K562 (cell line): ENCODE results near the gene PIK3CD. TPM values are rescaled to one million over a fixed set of nuclear protein-coding genes. Genes with fewer than 3 reads are reported as not detected.

ENCODE experiments used
- BMI1 ChIP-seq: fragments of 150-350 bp; IDR thresholded peaks from 2 replicates; pipeline ENCODE4 v1.6.1; 2014; ENCODE audit warnings: low read length
- CREB1 ChIP-seq, 2 experiments: sonication (generic) in 1 of 2; formaldehyde crosslinking in 1 of 2; IDR thresholded peaks; 2 replicates each; pipeline versions ENCODE4 v1.6.1 to v1.8.0; 2012 to 2022; ENCODE audit warnings: inconsistent platforms in 1 of 2, mild to moderate bottlenecking in 1 of 2, missing genetic modification reagents in 1 of 2, moderate library complexity in 1 of 2
- ETV6 ChIP-seq, 3 experiments: fragments of 150-350 bp in 1 of 3; sonication (generic) in 1 of 3; formaldehyde crosslinking in 1 of 3; IDR thresholded peaks; 2 replicates each; pipeline versions ENCODE4 v1.6.1 to v1.8.0; 2014 to 2022; ENCODE audit warnings: borderline replicate concordance in 2 of 3, low read depth in 2 of 3, antibody characterized with exemption in 1 of 3, low read length in 1 of 3, mild to moderate bottlenecking in 1 of 3, missing genetic modification reagents in 1 of 3
- MAFK ChIP-seq: IDR thresholded peaks from 2 replicates; pipeline ENCODE4 v1.6.1; 2011; ENCODE audit warnings: low read length, improper control_type of control experiment
- MEIS2 ChIP-seq: fragments of 450-650 bp; IDR thresholded peaks from 2 replicates; pipeline ENCODE4 v1.6.1; 2014; ENCODE audit warnings: mild to moderate bottlenecking; ENCODE audit not compliant: partially characterized antibody
- MYC ChIP-seq, 2 experiments: fragments of 250-450 bp in 1 of 2; sonication (Bioruptor Pico) in 1 of 2; IDR thresholded peaks; 2 replicates each; pipeline versions ENCODE4 v1.5.1 to v1.6.1; 2012 to 2021; ENCODE audit warnings: low read depth in 2 of 2, borderline replicate concordance in 1 of 2, improper control_type of control experiment in 1 of 2, low read length in 1 of 2, mild to moderate bottlenecking in 1 of 2, moderate library complexity in 1 of 2
- NFATC3 ChIP-seq: fragments of 450-650 bp; IDR thresholded peaks from 2 replicates; pipeline ENCODE4 v1.6.1; 2017; ENCODE audit warnings: mild to moderate bottlenecking
- NR4A1 ChIP-seq, 2 experiments: fragments of 250-450 bp in 1 of 2; fragments of 450-650 bp in 1 of 2; sonication (Bioruptor Pico) in 1 of 2; IDR thresholded peaks; 2 replicates each; pipeline versions ENCODE4 v1.4.0 to v1.6.1; 2016 to 2020; ENCODE audit warnings: mild to moderate bottlenecking in 2 of 2, missing compliant biosample characterization in 1 of 2, missing genetic modification characterization in 1 of 2, moderate library complexity in 1 of 2
- RBBP5 ChIP-seq: fragments of 200-600 bp; sonication (generic); IDR thresholded peaks from 2 replicates; pipeline ENCODE4 v1.6.1; 2012; ENCODE audit warnings: borderline replicate concordance, mild to moderate bottlenecking, low read length, control low read depth, inconsistent platforms; ENCODE audit not compliant: insufficient read depth, poor library complexity, severe bottlenecking
- TEAD1 ChIP-seq, 2 experiments: fragments of 450-650 bp in 1 of 2; sonication (generic) in 1 of 2; formaldehyde crosslinking; IDR thresholded peaks; 2 replicates each; pipeline versions ENCODE4 v1.4.0 to v1.8.0; 2020 to 2022; ENCODE audit warnings: mild to moderate bottlenecking in 2 of 2, missing genetic modification reagents in 1 of 2
- ZKSCAN1 ChIP-seq: fragments of 150-350 bp; IDR thresholded peaks from 2 replicates; pipeline ENCODE4 v1.6.1; 2016; ENCODE audit warnings: low read depth, low read length
- ZNF384 ChIP-seq: IDR thresholded peaks from 2 replicates; pipeline ENCODE4 v1.6.1; 2012; ENCODE audit warnings: low read depth, low read length, improper control_type of control experiment
- ZNF561 ChIP-seq: fragments of 450-650 bp; formaldehyde crosslinking; conservative IDR thresholded peaks from 2 replicates; pipeline ENCODE4 v1.4.0; 2020; ENCODE audit warnings: mild to moderate bottlenecking, moderate library complexity
- polyA plus RNA-seq, 8 experiments: library from polyadenylated mRNA; depleted of rRNA in 4 of 8; stranded (reverse) in 5 of 8; unstranded in 3 of 8; fragments of >200 nt; fragmentation: Nextera tagmentation in 2 of 8; fragmentation: Illumina TruSeq in 1 of 8; extraction: Ambion mirVana in 2 of 8; extraction: Trizol in 1 of 8; gene quantifications; 2 replicates each; pipeline versions ENCODE4 v1.2.1 to v1.2.3, GENCODE V29; 2011 to 2014; ENCODE audit warnings: inconsistent platforms in 1 of 8, missing spikeins in 1 of 8
- total RNA-seq, 7 experiments: library from RNA; depleted of rRNA in 6 of 7; stranded (reverse); fragments of >200 nt in 6 of 7; fragmentation: Illumina TruSeq in 2 of 7; extraction: Trizol in 2 of 7; gene quantifications; 2 replicates each; pipeline versions ENCODE4 v1.2.1 to v1.2.3, GENCODE V29; 2011 to 2021; ENCODE audit warnings: low replicate concordance in 1 of 7
- TF ChIP-seq, protein P1 (sequence below): fragments of 200-800 bp; sonication (Bioruptor generic); IDR thresholded peaks from 2 replicates; pipeline ENCODE4 v1.6.1; 2017; ENCODE audit warnings: missing genetic modification characterization, missing compliant biosample characterization
- TF ChIP-seq, protein P2 (sequence below): fragments of 250-450 bp; sonication (Bioruptor Pico); IDR thresholded peaks from 2 replicates; pipeline ENCODE4 v1.4.0; 2020
- TF ChIP-seq, protein P3 (sequence below): fragments of 450-650 bp; conservative IDR thresholded peaks from 2 replicates; pipeline ENCODE4 v1.6.1; 2016; ENCODE audit warnings: missing genetic modification characterization, low read depth, mild to moderate bottlenecking, missing compliant biosample characterization, moderate library complexity

PIK3CD gene
- total and polyA plus RNA-seq, 9 of the 15 experiments (the other 6 are each of a cell fraction or from before 2014, with no cell fraction given): 1.8 to 20.8 (median 7.2) TPM

DNA sequence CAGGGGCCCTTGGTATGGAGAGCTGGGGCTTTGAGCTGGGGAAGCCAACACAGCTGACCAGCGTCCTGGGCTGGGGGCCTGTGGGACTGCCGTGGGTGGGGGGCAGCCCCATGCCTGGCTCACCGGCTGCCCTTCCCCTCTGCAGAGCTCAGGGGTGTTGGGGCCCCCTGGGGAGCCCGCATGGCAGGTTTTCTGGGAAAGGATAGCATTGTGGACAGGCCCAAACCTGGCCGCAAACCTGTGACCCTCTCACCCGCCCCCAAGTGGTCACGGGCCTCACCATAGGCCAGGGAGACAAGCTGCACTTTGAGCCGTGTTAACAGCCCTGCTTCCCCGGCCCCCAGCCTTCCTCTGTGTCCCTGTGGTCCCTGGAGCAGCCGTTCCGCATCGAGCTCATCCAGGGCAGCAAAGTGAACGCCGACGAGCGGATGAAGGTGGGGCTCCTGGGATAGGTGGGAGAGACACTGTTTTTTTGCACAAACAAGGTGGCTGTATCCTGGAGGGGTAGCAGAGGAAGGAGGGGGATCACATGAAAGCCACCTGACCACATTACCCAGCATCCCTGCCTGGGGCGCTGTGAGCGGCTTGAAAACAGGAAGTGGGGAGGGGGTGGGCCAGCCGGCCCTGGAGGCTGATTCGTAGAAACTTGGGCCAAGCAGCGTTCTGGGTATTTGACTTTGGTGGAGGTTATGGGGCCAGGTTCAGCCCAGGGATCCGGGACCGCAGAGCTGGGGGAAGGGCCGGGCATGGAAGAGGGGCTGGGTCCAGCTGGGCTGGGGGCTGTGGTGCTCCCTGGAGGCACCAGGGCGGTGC, 65.9 kb downstream of the PIK3CD start (continued):
- TF ChIP-seq NR4A1 (CRISPR knock-in tag; IDR thresholded peaks at IDR 0.05) (0 out of 2 replicates have a peak, but pooled peaks have one; percentile 47), NR4A1 (tag; IDR thresholded peaks at IDR 0.05) (peak; percentile 73), ZKSCAN1 (no peak), NFATC3 (no peak), MYC (IDR thresholded peaks at IDR 0.05; ENCODE audit: low read depth, low read length) (peak; percentile 90), MYC (CRISPR knock-in tag; IDR thresholded peaks at IDR 0.05; ENCODE audit: borderline replicate concordance, low read depth) (peak; percentile 87; the same call in 1 of the 2 replicates), TEAD1 (CRISPR knock-in tag; IDR thresholded peaks at IDR 0.05) (peak in 1 of 2 experiments; percentile 59; a peak in 1 of 4 replicates), MAFK (peak; percentile 8; the same call in 1 of the 2 replicates), ZNF561 (CRISPR knock-in tag) (0 out of 2 replicates have a peak, but pooled peaks have one; percentile 65), MEIS2 (no peak), CREB1 (IDR thresholded peaks at IDR 0.05) (no peak), CREB1 (CRISPR knock-in tag; IDR thresholded peaks at IDR 0.05) (peak; percentile 41; the same call in 1 of the 2 replicates), BMI1 (no peak), RBBP5 (peak; percentile 51), ETV6 (IDR thresholded peaks at IDR 0.05; ENCODE audit: borderline replicate concordance in 1 of 2, low read depth in 2 of 2, low read length in 1 of 2) (0 out of 4 replicates have a peak, but pooled peaks of 1 of the 2 experiments have one; percentile 23), ETV6 (CRISPR knock-in tag; IDR thresholded peaks at IDR 0.05; ENCODE audit: borderline replicate concordance) (no peak), ZNF384 (peak; percentile 45; the same call in 1 of the 2 replicates)
- TF ChIP-seq, protein P1, sequence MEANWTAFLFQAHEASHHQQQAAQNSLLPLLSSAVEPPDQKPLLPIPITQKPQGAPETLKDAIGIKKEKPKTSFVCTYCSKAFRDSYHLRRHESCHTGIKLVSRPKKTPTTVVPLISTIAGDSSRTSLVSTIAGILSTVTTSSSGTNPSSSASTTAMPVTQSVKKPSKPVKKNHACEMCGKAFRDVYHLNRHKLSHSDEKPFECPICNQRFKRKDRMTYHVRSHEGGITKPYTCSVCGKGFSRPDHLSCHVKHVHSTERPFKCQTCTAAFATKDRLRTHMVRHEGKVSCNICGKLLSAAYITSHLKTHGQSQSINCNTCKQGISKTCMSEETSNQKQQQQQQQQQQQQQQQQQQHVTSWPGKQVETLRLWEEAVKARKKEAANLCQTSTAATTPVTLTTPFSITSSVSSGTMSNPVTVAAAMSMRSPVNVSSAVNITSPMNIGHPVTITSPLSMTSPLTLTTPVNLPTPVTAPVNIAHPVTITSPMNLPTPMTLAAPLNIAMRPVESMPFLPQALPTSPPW (CRISPR knock-in tag): peak; percentile 97
- TF ChIP-seq, protein P2, sequence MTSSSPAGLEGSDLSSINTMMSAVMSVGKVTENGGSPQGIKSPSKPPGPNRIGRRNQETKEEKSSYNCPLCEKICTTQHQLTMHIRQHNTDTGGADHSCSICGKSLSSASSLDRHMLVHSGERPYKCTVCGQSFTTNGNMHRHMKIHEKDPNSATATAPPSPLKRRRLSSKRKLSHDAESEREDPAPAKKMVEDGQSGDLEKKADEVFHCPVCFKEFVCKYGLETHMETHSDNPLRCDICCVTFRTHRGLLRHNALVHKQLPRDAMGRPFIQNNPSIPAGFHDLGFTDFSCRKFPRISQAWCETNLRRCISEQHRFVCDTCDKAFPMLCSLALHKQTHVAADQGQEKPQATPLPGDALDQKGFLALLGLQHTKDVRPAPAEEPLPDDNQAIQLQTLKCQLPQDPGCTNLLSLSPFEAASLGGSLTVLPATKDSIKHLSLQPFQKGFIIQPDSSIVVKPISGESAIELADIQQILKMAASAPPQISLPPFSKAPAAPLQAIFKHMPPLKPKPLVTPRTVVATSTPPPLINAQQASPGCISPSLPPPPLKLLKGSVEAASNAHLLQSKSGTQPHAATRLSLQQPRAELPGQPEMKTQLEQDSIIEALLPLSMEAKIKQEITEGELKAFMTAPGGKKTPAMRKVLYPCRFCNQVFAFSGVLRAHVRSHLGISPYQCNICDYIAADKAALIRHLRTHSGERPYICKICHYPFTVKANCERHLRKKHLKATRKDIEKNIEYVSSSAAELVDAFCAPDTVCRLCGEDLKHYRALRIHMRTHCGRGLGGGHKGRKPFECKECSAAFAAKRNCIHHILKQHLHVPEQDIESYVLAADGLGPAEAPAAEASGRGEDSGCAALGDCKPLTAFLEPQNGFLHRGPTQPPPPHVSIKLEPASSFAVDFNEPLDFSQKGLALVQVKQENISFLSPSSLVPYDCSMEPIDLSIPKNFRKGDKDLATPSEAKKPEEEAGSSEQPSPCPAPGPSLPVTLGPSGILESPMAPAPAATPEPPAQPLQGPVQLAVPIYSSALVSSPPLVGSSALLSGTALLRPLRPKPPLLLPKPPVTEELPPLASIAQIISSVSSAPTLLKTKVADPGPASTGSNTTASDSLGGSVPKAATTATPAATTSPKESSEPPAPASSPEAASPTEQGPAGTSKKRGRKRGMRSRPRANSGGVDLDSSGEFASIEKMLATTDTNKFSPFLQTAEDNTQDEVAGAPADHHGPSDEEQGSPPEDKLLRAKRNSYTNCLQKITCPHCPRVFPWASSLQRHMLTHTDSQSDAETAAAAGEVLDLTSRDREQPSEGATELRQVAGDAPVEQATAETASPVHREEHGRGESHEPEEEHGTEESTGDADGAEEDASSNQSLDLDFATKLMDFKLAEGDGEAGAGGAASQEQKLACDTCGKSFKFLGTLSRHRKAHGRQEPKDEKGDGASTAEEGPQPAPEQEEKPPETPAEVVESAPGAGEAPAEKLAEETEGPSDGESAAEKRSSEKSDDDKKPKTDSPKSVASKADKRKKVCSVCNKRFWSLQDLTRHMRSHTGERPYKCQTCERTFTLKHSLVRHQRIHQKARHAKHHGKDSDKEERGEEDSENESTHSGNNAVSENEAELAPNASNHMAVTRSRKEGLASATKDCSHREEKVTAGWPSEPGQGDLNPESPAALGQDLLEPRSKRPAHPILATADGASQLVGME: peak; percentile 85
- TF ChIP-seq, protein P3, sequence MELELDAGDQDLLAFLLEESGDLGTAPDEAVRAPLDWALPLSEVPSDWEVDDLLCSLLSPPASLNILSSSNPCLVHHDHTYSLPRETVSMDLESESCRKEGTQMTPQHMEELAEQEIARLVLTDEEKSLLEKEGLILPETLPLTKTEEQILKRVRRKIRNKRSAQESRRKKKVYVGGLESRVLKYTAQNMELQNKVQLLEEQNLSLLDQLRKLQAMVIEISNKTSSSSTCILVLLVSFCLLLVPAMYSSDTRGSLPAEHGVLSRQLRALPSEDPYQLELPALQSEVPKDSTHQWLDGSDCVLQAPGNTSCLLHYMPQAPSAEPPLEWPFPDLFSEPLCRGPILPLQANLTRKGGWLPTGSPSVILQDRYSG (tag): peak; percentile 81
